HG03442 (cell line): ENCODE results near the gene SCMH1.
"Not testable (repeated sequence)": the region's sequence is repeated elsewhere in the genome, so short reads cannot be mapped to it uniquely, and the experiment has no call there.

ENCODE experiments used
- ATAC-seq: cut with Tn5 transposase; IDR thresholded peaks from one replicate; pipeline ENCODE4 v1.9.1; 2021; ENCODE audit warnings: mild to moderate bottlenecking, moderate library complexity; ENCODE audit not compliant: unreplicated experiment

SCMH1 gene

DNA sequence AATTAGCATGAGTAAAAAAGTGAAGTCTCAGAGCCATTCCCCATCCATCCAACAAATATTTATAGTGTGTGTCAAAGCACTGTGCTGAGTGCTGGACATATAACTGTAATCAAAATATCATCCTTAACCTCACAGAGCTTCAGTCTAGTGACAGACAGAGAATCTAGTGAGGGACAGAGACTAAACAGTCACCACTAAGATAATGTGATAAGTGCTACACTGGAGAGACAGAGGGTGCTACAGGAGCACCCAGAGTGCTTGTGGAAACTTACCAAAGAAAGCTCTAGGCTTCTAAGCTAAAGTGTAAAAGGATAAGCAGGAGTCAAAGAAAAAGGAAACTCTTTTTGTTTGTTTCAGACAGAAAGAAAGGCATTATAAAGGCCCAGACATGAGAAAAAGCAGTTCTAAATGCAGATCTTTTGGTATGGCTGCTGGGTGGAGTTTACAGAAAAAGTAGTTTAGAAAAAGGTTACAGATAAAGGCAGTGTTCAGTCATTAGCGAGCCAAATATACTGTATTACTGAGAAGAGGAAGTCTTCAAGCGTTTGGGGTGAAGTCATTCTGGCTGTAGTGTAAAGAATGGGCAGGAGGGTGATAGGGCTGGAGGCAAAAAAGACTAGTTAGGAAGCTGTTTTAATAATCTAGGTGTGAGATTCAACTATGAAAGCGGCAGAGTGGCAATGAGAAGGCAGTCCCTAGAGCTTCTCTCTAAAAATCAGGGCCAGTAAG, 83.8 kb downstream of the SCMH1 start:
- ATAC-seq, result no peak

- no peak for ATAC-seq
Measured at GRCh38 chr1:41155105-41155504, 87.0 kb downstream of the SCMH1 start.

GRCh38 chr1:41153750-41154274, 88.3 kb downstream of the SCMH1 start:
- no peak for ATAC-seq

GRCh38 chr1:41152622-41153044, 89.5 kb downstream of the SCMH1 start:
- no peak for ATAC-seq

DNA sequence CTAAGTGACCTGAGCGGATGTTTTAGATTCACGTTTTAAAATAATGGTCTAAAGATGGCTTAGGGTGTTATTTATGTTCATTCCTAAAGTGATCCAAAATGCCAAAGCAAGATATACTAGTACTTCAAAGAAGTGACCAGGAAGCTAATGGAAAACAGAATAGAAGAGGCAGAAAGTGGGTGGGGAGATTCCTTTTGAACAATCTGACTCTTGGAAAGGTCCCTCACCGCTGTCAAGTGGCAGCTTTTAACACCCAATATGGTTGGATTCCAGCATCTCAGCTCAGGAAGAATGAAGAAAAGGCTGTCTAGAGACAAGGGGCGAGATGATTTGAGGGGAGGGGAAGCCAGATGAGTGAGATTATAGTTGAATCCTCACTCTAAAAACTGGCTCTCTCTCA, 90.3 kb downstream of the SCMH1 start:
- ATAC-seq, result no peak

DNA sequence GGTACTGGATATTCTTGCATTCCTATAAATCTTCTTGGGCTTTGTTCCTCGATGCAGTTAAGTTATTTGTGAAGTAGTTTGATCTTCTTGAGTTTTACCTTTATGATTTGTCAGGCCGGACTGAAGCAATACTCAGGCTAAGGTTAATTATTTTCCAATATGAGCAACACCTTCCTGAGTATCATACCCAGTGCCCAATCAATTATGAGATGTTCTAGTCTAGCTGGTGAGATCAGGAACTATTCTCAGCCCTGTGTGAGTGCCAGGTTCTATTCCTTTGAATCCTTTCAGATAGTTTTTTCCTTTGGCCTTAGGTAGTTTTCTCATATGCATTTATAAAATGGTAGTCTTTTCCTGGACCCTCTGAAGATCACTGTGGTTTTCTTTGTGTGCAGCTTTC, 92.5 kb downstream of the SCMH1 start:
- ATAC-seq, result no peak

DNA sequence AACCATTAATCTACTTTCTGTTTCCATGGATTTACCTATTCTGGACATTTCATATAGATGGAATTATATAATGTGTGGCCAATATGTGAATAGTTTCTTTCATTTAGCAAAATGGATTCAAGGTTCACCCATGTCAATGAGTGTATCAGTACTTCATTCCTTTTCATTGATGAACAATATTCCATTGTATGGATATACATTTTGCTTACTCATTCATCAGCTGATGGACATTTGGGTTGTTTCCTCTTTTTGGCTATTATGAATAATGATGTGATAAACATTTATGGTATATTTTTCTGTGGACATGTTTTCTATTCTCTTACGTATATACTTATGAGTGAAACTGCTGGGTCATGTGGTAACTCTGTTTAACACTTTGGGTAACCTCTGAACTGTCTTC, 97.8 kb downstream of the SCMH1 start:
- ATAC-seq, result no peak

DNA sequence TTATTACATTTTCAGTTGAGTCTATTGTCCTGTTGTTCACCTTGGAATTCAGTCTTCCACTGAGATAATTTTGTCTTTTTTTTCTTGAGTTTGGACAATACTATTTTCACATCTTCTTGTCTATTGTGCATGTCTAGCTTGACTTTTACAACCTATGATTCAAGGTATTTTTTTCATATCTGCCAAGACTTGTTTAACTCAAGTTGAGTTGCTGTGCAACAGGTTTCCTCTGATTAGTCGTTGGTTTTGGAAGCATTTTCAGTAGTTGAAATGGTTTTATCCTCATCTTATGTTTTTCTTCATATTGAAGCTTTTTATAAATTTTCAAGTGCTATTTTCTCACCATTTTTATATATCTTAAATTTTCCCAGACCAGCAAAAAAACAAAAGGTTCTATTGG, 103.6 kb downstream of the SCMH1 start:
- ATAC-seq, result no peak

DNA sequence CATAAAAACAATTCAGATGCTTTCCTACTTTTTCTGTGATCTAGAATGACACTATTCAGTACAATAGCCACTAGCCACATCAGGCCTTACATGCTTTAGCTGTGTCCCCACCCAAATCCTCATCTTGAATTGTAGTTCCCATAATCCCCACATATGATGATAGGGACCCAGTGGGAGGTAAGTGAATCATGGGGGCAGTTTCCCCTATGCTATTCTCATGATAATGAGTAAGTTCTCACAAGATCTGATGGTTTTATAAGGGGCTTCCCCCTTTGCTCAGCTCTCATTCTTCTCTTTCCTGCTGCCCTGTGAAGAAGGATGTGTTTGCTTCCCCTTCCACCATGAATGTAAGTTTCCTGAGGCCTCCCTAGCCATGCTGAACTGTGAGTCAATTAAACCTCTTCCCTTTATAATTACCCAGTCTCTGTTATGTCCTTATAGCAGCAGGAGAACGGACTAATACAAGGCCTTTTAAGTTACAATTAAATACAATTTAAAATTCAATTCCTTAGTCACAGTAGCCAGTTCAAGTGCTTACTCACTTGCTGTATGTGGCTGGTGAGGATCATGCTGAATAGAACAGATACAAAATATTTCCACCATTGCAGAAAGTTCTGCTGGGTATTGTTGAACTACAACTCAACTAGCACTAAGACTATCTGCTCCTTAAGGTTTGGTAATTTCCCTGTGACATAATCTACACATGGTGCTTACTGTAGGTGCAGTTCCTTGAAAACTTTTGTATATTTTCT, 106.7 kb downstream of the SCMH1 start:
- ATAC-seq, result no peak

DNA sequence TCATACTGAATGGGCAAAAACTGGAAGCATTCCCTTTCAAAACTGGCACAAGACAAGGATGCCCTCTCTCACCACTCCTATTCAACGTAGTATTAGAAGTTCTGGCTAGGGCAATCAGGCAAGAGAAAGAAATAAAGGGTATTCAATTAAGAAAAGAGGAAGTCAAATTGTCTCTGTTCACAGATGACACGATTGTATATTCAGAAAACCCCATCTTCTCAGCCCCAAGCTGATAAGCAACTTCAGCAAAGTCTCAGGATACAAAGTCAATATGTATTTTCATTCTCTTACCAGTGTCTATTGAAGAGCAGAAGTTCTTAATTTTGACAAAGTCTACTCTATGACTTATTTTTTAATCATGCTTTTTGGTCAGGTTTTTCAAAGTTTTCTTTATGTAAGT, 107.8 kb downstream of the SCMH1 start:
- not testable (repeated sequence) for ATAC-seq

GRCh38 chr1:41122851-41123518, 119.1 kb downstream of the SCMH1 start:
- ATAC-seq, result no peak

DNA sequence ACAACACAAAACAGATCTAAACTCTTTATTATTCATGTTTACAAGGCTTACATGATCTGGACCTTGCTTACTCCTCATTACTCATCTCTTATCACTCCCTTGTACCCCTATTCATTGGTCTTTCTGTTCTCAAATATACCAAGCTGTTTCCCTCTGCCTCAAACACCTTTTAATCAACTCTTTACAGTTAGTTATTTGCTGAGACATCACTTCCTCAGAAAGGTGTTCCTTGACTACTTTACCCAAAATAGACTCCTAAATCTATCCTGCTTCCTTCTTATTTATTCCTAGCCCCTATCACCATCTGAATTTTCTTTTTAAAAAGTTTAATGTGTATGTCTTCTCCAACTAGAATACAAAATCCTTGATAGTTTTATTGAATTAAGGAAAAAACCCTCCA, 120.0 kb downstream of the SCMH1 start:
- no peak for ATAC-seq

GRCh38 chr1:41118645-41119044, 123.5 kb downstream of the SCMH1 start:
- no peak for ATAC-seq

DNA sequence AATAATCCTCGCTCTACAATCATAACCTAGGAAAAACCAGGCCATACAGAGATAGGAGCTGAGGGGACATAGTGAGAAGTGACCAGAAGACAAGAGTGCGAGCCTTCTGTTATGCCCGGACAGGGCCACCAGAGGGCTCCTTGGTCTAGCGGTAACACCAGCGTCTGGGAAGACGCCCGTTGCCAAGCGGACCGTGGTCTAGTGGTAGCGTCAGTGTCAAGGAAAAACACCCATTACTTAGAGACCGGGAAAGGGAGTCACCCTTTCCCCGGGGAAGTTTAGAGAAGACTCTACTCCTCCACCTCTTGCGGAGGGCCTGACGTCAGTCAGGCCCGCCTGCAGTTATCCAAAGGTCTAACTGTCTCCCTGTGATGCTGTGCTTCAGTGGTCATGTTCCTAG, 124.9 kb downstream of the SCMH1 start:
- not testable (repeated sequence) for ATAC-seq

GRCh38 chr1:41110736-41111135, 131.4 kb downstream of the SCMH1 start:
- no peak for ATAC-seq

GRCh38 chr1:41110286-41110685, 131.8 kb downstream of the SCMH1 start:
- no peak for ATAC-seq

GRCh38 chr1:41109310-41110197, 132.6 kb downstream of the SCMH1 start:
- ATAC-seq, result no peak

DNA sequence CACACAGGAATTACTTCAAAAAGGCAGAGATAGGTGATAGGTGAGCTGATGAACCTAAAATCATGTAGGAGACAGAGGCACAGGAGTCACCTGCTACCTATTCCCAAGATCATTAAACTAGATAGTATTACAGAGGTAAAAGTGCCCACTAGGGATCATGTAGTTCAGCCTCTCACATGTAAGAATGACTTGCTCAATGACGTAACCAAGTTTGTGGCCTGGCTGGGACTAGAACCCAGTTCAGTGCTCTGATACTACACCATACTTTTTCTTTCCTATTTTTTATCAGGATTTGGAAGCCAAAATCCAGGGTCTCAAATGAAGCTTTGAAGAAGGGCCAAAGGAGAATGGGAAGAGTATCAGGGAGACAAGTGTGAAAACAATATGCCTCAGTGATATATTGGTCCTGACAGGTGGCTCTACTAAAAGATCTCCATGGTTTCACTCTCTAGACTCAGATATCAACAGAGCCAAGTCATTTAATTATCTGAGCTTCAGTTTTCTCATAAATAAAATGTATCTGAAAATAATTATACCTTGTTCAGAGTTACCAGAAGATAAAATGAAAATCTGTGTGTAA, 133.3 kb downstream of the SCMH1 start:
- no peak for ATAC-seq

DNA sequence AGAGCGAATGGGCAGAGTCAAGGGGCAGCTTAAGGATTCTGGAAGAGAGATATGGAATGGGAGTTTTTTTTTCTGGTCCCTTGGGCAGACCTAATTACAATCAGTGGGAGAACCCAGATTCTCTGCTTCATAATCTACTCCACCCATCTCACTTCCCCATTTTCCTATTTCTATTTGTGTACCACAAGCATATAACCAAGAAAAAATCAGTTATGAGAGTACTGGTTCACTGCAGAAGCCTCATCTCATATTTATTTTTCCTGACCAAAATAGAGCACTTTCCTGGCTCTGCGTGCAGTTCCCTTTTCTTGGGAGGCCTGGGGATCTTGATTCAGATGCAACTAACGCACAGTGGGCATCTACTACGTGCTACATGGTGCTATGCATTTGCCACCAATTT, 138.3 kb downstream of the SCMH1 start:
- no peak for ATAC-seq

GRCh38 chr1:41102653-41103052, 139.5 kb downstream of the SCMH1 start:
- no peak for ATAC-seq
